SK-N-SH treated with all-trans-retinoic acid at 6 μM for 48 hours (cell line): ENCODE results near the gene TMEM141.

Source experiments
- ATAC-seq: fragments of 200-7000 bp; cut with Tn5 transposase; 3 replicates; pipeline ENCODE4 v1.9.1; 2020; ENCODE audit warnings: mild to moderate bottlenecking, moderate library complexity
- ARNTL ChIP-seq: fragments of 450-650 bp; formaldehyde crosslinking; IDR thresholded peaks from 2 replicates; pipeline ENCODE4 v1.5.0; 2020; ENCODE audit warnings: low read depth, mild to moderate bottlenecking, moderate library complexity, borderline replicate concordance
- BACH2 ChIP-seq: fragments of 250-450 bp; sonication (Bioruptor Pico); IDR thresholded peaks from 2 replicates; pipeline ENCODE4 v1.9.0; 2021; ENCODE audit warnings: mild to moderate bottlenecking, borderline replicate concordance
- CREB5 ChIP-seq: fragments of 250-450 bp; sonication (Bioruptor Pico); IDR thresholded peaks from 2 replicates; pipeline ENCODE4 v1.5.1; 2020; ENCODE audit warnings: low read depth, mild to moderate bottlenecking, moderate library complexity
- CSDC2 ChIP-seq: fragments of 250-450 bp; sonication (Bioruptor Pico); IDR thresholded peaks from 2 replicates; pipeline ENCODE4 v1.5.0; 2020; ENCODE audit warnings: mild to moderate bottlenecking, moderate library complexity
- CSRNP3 ChIP-seq: fragments of 250-450 bp; sonication (Bioruptor Pico); IDR thresholded peaks from 2 replicates; pipeline ENCODE4 v1.5.1; 2021; ENCODE audit warnings: mild to moderate bottlenecking, moderate library complexity
- ESRRG ChIP-seq: fragments of 250-450 bp; sonication (Bioruptor Pico); IDR thresholded peaks from 2 replicates; pipeline ENCODE4 v1.6.1; 2021; ENCODE audit warnings: mild to moderate bottlenecking
- GLIS3 ChIP-seq: fragments of 250-450 bp; sonication (Bioruptor Pico); IDR thresholded peaks from 2 replicates; pipeline ENCODE4 v1.5.0; 2020; ENCODE audit warnings: mild to moderate bottlenecking, moderate library complexity
- ISL1 ChIP-seq: fragments of 250-450 bp; sonication (Bioruptor Pico); IDR thresholded peaks from 2 replicates; pipeline ENCODE4 v2.1.2; 2022; ENCODE audit warnings: mild to moderate bottlenecking, moderate library complexity
- OSR1 ChIP-seq: fragments of 250-450 bp; sonication (Bioruptor Pico); IDR thresholded peaks from 2 replicates; pipeline ENCODE4 v1.8.0; 2022; ENCODE audit warnings: moderate library complexity, mild to moderate bottlenecking, inconsistent platforms
- PPARA ChIP-seq: fragments of 250-450 bp; sonication (Bioruptor Pico); IDR thresholded peaks from 2 replicates; pipeline ENCODE4 v1.5.0; 2020; ENCODE audit warnings: mild to moderate bottlenecking, borderline replicate concordance
- RARB ChIP-seq: fragments of 250-450 bp; sonication (Bioruptor Pico); IDR thresholded peaks from 2 replicates; pipeline ENCODE4 v1.8.0; 2021; ENCODE audit warnings: mild to moderate bottlenecking, moderate library complexity
- SNAI2 ChIP-seq: fragments of 250-450 bp; sonication (Bioruptor Pico); IDR thresholded peaks from 2 replicates; pipeline ENCODE4 v1.5.0; 2020; ENCODE audit warnings: mild to moderate bottlenecking, moderate library complexity
- TCF4 ChIP-seq: fragments of 250-450 bp; sonication (Bioruptor Pico); IDR thresholded peaks from 2 replicates; pipeline ENCODE4 v1.8.0; 2021; ENCODE audit warnings: mild to moderate bottlenecking, moderate library complexity, borderline replicate concordance
- TOX ChIP-seq: fragments of 250-450 bp; sonication (Bioruptor Pico); IDR thresholded peaks from 2 replicates; pipeline ENCODE4 v1.8.0; 2021; ENCODE audit warnings: mild to moderate bottlenecking, moderate library complexity, borderline replicate concordance
- TSHZ2 ChIP-seq: fragments of 250-450 bp; sonication (Bioruptor Pico); IDR thresholded peaks from 2 replicates; pipeline ENCODE4 v1.5.0; 2020; ENCODE audit warnings: mild to moderate bottlenecking, moderate library complexity
- ZC3H10 ChIP-seq: fragments of 250-450 bp; sonication (Bioruptor Pico); IDR thresholded peaks from 2 replicates; pipeline ENCODE4 v1.5.1; 2021; ENCODE audit warnings: mild to moderate bottlenecking, moderate library complexity
- ZFP3 ChIP-seq: fragments of 250-450 bp; sonication (Bioruptor Pico); IDR thresholded peaks from 2 replicates; pipeline ENCODE4 v1.5.0; 2020; ENCODE audit warnings: mild to moderate bottlenecking, moderate library complexity
- ZFP30 ChIP-seq: fragments of 450-650 bp; formaldehyde crosslinking; IDR thresholded peaks from 2 replicates; pipeline ENCODE4 v1.5.0; 2022; ENCODE audit warnings: mild to moderate bottlenecking, moderate library complexity
- ZNF565 ChIP-seq: fragments of 450-650 bp; formaldehyde crosslinking; conservative IDR thresholded peaks from 2 replicates; pipeline ENCODE4 v1.5.0; 2020; ENCODE audit warnings: low read depth, mild to moderate bottlenecking, moderate library complexity
- ZNF70 ChIP-seq: fragments of 450-650 bp; formaldehyde crosslinking; IDR thresholded peaks from 2 replicates; pipeline ENCODE4 v1.5.0; 2020; ENCODE audit warnings: mild to moderate bottlenecking, moderate library complexity
- ZNF8 ChIP-seq: fragments of 450-650 bp; formaldehyde crosslinking; IDR thresholded peaks from 2 replicates; pipeline ENCODE4 v1.5.0; 2020; ENCODE audit warnings: mild to moderate bottlenecking, moderate library complexity
- TF ChIP-seq, protein P1 (sequence below): fragments of 250-450 bp; sonication (Bioruptor Pico); IDR thresholded peaks from 2 replicates; pipeline ENCODE4 v1.8.0; 2020; ENCODE audit warnings: mild to moderate bottlenecking, moderate library complexity, borderline replicate concordance

Gene TMEM141

DNA sequence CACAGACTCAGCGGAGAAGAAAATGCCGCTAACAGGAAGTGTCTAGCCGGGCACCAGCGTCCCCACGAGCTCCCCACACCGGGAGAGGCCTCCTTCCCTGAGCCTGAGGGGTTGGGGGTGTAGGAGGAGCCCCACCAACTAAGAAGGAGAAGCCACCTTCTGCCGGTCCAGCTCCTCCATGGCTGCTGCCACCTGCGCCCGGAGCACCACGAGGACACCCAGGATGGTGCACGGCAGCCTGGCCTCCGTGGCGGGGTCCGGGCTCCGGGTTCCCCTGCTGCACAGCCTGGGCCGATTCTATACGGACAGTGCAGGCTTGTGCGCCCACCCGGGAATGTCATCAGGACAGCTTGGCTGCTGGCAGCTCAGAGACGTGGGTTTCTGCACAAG lies 33.4 kb upstream of the TMEM141 start:
- TF ChIP-seq TSHZ2 (CRISPR knock-in tag) (no peak), CSRNP3 (no peak), ISL1 (CRISPR knock-in tag) (no peak), CSDC2 (CRISPR knock-in tag) (no peak), ZNF8 (CRISPR knock-in tag) (no peak), GLIS3 (CRISPR knock-in tag) (no peak), BACH2 (no peak), ARNTL (CRISPR knock-in tag) (no peak), ZNF70 (CRISPR knock-in tag) (no peak)
- no peak for ATAC-seq

DNA sequence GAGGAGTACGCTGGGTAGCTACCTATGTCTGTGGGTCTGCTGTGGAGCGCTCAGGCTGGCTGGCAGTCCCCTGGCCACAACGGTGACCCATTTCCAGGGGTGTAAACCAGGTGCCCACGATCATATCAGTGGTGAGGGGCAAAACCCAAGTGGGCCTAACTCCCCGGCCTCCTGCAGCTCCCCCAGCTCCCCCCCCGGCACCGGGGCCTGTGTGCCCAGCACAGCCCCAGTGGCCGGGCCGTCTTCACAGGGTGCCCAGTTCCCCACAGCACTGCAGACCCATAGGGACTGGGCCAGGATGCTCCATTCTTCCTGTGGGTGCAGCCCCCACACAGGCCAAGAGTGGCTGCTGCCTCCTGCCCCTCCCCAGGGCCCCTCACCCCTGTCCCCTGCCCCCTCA lies 32.1 kb upstream of the TMEM141 start:
- TF ChIP-seq OSR1 (CRISPR knock-in tag) (no peak), TOX (no peak), ZNF70 (CRISPR knock-in tag) (no peak), ZFP3 (CRISPR knock-in tag) (no peak), ZNF565 (CRISPR knock-in tag) (no peak), GLIS3 (CRISPR knock-in tag) (no peak)
- ATAC-seq: no peak

DNA sequence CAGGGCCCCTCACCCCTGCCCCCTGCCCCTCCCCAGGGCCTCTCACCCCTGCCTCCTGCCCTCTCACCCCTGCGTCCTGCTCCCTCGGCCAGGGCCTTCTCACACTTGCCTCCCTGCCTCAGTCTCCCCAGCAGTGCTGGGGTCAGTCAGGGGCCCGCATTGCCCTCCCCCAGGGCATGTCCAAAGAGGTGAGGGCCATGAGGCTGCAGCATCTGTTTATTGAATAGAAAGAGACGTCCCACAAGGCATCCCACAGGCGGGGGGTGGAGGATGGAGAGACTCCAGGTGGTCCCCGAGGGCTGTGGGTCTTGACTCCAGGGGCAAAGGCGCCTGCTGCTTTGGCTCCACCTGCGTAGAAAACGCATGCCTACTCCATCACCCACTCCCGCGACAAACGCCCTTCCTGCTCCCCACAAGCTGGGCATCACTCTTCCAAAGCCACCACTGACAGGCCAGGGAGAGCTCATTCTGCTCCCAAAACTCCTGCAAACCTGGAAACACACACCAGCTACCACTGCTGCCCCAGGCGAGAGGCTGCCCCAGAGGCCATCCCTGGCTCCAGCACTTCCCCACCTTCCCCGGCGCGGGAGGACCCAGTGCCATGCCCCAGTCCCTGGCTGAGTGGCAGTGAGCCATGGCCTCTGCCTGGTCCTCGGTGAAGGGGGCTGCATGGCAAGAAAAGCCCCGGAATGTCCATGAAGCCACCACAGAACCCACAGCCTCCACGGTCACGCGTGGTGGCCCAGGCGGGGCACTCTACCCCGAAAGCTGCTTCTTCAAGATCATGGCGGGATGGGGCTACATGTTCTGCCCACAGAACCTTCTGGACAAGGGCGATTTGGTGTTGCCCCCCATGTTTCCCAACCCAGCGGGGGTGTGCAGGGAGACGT lies 31.5 kb upstream of the TMEM141 start:
- TF ChIP-seq ZNF565 (CRISPR knock-in tag) (no peak), ZFP3 (CRISPR knock-in tag) (no peak), CSRNP3 (no peak), ZC3H10 (no peak), SNAI2 (CRISPR knock-in tag) (no peak), GLIS3 (CRISPR knock-in tag) (no peak), ESRRG (CRISPR knock-in tag) (no peak), CREB5 (no peak), ZFP30 (CRISPR knock-in tag) (no peak), BACH2 (no peak), ARNTL (CRISPR knock-in tag) (no peak), TSHZ2 (CRISPR knock-in tag) (no peak), OSR1 (CRISPR knock-in tag) (no peak), RARB (CRISPR knock-in tag) (no peak), TCF4 (no peak), TOX (no peak), PPARA (CRISPR knock-in tag) (no peak)
- TF ChIP-seq, protein P1, sequence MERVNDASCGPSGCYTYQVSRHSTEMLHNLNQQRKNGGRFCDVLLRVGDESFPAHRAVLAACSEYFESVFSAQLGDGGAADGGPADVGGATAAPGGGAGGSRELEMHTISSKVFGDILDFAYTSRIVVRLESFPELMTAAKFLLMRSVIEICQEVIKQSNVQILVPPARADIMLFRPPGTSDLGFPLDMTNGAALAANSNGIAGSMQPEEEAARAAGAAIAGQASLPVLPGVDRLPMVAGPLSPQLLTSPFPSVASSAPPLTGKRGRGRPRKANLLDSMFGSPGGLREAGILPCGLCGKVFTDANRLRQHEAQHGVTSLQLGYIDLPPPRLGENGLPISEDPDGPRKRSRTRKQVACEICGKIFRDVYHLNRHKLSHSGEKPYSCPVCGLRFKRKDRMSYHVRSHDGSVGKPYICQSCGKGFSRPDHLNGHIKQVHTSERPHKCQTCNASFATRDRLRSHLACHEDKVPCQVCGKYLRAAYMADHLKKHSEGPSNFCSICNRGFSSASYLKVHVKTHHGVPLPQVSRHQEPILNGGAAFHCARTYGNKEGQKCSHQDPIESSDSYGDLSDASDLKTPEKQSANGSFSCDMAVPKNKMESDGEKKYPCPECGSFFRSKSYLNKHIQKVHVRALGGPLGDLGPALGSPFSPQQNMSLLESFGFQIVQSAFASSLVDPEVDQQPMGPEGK (CRISPR knock-in tag): no peak
- no peak for ATAC-seq
